H1 (cell line): ENCODE measurements around the gene SLC1A3.

Experiments
- CEBPB ChIP-seq: IDR thresholded peaks from 2 replicates; pipeline ENCODE4 v1.6.1; 2012; ENCODE audit warnings: low read depth, low read length
- CTCF ChIP-seq, 3 experiments: IDR thresholded peaks; 1 replicate in 2 of 3; 2 replicates in 1 of 3; pipeline versions ENCODE4 v1.5.1 to v1.6.1; 2011; ENCODE audit warnings: low read length in 3 of 3, mild to moderate bottlenecking in 3 of 3, inconsistent platforms in 2 of 3, low read depth in 1 of 3, moderate library complexity in 1 of 3; ENCODE audit not compliant: insufficient read depth in 1 of 3; ENCODE audit errors: control extremely low read depth in 1 of 3
- POLR2A ChIP-seq, 2 experiments: IDR thresholded peaks; 1 replicate in 1 of 2; 2 replicates in 1 of 2; pipeline ENCODE4 v1.6.1; 2011; ENCODE audit warnings: low read depth in 2 of 2, low read length in 2 of 2, mild to moderate bottlenecking in 2 of 2; ENCODE audit errors: control extremely low read depth in 1 of 2
- RFX5 ChIP-seq: IDR thresholded peaks from 2 replicates; pipeline ENCODE4 v1.6.1; 2011; ENCODE audit warnings: low read depth, low read length, improper control_type of control experiment, borderline replicate concordance
- RXRA ChIP-seq: IDR thresholded peaks from 2 replicates; pipeline ENCODE4 v1.6.1; 2011; ENCODE audit warnings: low read depth, mild to moderate bottlenecking, low read length, moderate library complexity; ENCODE audit not compliant: insufficient read depth
- ZNF274 ChIP-seq: IDR thresholded peaks from 2 replicates; pipeline ENCODE4 v1.7.0; 2012; ENCODE audit warnings: low read length, borderline replicate concordance; ENCODE audit errors: extremely low read depth

GRCh38 chr5:36710039-36710438 lies 103.6 kb downstream of the SLC1A3 start:
- no peak for TF ChIP-seq RFX5
- no peak for TF ChIP-seq POLR2A (IDR thresholded peaks at IDR 0.05; ENCODE audit: control extremely low read depth in 1 of 2, low read depth in 2 of 2, low read length in 2 of 2)
- TF ChIP-seq CTCF (IDR thresholded peaks at IDR 0.05; ENCODE audit: control extremely low read depth in 1 of 3, insufficient read depth in 1 of 3, low read depth in 1 of 3, low read length in 3 of 3), result no peak
- TF ChIP-seq ZNF274, result no peak
- TF ChIP-seq CEBPB, result no peak
- no peak for TF ChIP-seq RXRA
